ENCODE results near the gene PEX13. TPM values are rescaled to one million over a fixed set of nuclear protein-coding genes. Genes with fewer than 3 reads are reported as not detected.

Gene PEX13
- total and polyA plus RNA-seq, 5 experiments from 2014 or later = 7.6 to 27.4 (median 11.1) TPM

DNA sequence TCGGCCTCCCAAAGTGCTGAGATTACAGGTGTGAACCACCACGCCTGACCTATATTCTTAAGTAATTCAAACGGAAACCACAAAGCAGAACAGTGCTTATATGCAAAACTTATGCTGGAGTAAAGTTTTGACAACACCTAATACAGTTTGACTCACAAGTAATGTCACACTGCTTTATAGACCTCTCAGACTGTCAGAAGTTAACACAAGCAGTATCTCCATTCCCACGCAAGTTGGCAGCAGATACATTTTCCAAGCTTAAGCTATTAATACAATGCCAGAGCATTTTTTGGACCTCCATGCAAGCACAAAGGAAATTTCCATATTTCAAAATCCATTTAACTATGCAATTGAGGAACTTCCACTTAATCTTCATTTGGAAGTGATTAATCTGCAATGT lies 27.1 kb downstream of the PEX13 start:
- DNase-seq (no peak), ATAC-seq (no peak)
- peak overlapping the region in 6 of 10 donors; percentile 1 to 52 (median 9) for H3K27ac Mint-ChIP-seq
- H3K4me1 Mint-ChIP-seq = peaks cover 8 to 32% (median 19%) of the 10 kb centered on the region in 4 donors
- H3K4me3 Mint-ChIP-seq = no peak overlapping the region
- POLR2A ChIA-PET = no interaction called here
- peaks cover 0 to 61% (median 6%) of the 10 kb centered on the region in 3 donors for H3K36me3 Mint-ChIP-seq
- H3K9me3 Mint-ChIP-seq = no peaks in the 10 kb centered on the region
- no peaks in the 10 kb centered on the region for H3K27me3 Mint-ChIP-seq

DNA sequence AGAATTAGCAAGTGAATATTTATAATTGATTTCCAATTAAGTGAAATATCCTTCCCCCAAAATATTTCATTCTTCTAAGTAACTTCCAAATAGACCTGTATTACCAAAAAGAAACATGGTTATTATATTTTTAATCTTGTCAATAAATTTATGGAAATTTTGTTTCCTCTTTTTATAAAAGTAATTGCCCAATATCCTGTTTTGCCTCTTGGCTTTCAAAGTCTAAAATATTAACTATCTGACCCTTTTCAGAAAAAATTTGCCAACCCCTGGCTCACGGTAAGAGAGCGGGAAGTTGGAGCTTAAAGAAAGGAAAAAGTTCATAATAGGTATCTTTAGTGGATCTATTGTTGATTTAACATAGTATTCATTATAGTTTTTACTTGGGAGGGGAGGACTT lies 27.7 kb downstream of the PEX13 start:
- Mint-ChIP-seq H3K4me1 (peaks cover 8 to 26% (median 17%) of the 10 kb centered on the region in 4 donors), H3K27ac (peak overlapping the region in 1 of 10 donors; percentile 4), H3K27me3 (no peaks in the 10 kb centered on the region), H3K36me3 (peaks cover 0 to 66% (median 6%) of the 10 kb centered on the region in 3 donors), H3K9me3 (no peaks in the 10 kb centered on the region), H3K4me3 (no peak overlapping the region)
- POLR2A ChIA-PET = no interaction called here
- DNase-seq = no peak
- no peak for ATAC-seq

DNA sequence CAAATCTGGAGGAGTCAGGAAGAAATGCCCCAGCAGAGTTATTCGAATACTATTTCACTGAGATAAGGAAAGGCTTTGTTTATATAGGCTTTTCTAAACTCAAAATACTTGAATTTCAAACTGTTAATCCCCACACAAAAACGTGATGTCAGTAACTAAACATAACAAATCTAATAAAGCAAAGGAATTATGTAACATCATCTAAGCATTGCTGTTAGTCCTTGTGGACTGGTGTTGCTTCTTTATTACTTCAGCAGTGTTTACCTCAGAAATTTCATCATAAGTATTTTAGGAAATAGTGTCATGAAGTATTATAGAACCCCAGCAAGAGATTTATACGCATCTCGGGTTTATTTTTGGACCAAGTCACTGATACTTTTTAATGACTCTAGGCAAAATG lies 28.5 kb downstream of the PEX13 start:
- Mint-ChIP-seq H3K27me3 (no peaks in the 10 kb centered on the region), H3K27ac (peak overlapping the region in 1 of 10 donors; percentile 15), H3K9me3 (no peaks in the 10 kb centered on the region), H3K36me3 (peaks cover 0 to 72% (median 8%) of the 10 kb centered on the region in 3 donors), H3K4me1 (peaks cover 8 to 23% (median 13%) of the 10 kb centered on the region in 4 donors), H3K4me3 (no peak overlapping the region)
- POLR2A ChIA-PET = no interaction called here
- DNase-seq (no peak), ATAC-seq (no peak)

DNA sequence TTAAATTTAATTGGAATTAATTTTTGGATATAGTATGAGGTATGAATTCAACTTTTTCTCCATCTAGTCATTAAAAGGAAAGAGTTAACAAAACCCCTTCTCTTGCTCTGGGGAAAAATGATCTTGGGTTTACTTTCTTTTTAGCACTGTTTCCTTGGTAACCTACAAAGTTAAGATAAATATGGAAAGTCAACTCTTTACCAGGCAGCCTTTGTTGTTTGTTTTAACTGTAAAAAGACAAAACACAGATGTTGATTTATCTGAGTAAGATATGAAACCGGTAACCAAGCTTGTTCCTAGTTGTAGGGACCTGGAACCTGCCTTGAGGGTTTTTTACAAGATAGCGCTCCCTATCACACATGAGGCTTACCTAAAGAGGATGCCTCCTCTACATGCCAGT lies 38.0 kb downstream of the PEX13 start:
- no peak overlapping the region for H3K4me3 Mint-ChIP-seq
- POLR2A ChIA-PET = no interaction called here
- no peaks in the 10 kb centered on the region for H3K4me1 Mint-ChIP-seq
- ATAC-seq (no peak), DNase-seq (peak in 1 of 10 donors; percentile 4)
- H3K36me3 Mint-ChIP-seq = peaks cover 0 to 40% (median 17%) of the 10 kb centered on the region in 3 donors
- peak overlapping the region in 2 of 10 donors; percentile 17 to 53 for H3K27ac Mint-ChIP-seq
- no peaks in the 10 kb centered on the region for H3K9me3 Mint-ChIP-seq
- H3K27me3 Mint-ChIP-seq = no peaks in the 10 kb centered on the region

DNA sequence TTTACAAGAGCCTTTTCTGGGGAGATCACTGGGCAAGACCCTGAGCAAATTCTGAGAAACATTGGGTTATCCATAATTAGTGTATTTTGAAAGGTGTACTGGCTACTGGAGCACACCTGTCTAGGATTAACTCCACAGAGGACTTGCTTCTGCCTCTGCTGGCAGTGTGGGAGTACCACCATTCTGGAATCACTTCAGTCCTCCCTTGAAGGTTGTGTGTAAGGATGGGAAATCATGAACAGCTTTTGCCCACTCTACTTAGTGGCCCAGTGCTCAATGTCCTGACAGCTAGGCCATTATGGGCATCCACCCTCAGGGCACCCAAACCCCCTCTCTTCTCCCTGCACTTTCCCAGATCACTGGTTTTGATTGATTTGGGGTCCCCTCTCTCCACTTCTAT lies 40.0 kb downstream of the PEX13 start:
- H3K27ac Mint-ChIP-seq = peak overlapping the region in 1 of 10 donors; percentile 7
- no peaks in the 10 kb centered on the region for H3K4me1 Mint-ChIP-seq
- no peak for DNase-seq
- peaks cover 0 to 28% (median 13%) of the 10 kb centered on the region in 3 donors for H3K36me3 Mint-ChIP-seq
- no peaks in the 10 kb centered on the region for H3K27me3 Mint-ChIP-seq
- H3K4me3 Mint-ChIP-seq = peak overlapping the region in 1 of 10 donors; percentile 25
- POLR2A ChIA-PET = no interaction called here
- H3K9me3 Mint-ChIP-seq = no peaks in the 10 kb centered on the region
- ATAC-seq = no peak

DNA sequence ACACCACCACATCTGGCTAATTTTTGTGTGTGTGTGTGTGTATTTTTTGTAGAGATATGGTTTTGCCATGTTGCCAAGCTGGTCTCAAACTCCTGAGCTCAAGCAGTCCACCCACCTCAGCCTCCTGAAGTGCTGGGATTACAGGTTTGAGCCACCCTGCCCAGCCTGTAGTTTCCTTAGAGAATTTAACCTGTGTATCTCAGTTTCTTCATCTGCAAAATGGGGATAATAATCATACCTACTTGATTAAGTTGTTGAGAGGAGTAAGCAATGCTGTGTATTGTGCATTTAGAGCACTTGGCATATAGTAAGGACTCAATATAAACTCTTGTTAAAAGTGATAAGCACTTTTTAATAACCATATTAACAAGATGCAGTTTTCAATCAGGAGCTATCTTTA lies 41.9 kb downstream of the PEX13 start:
- Mint-ChIP-seq H3K27me3 (no peaks in the 10 kb centered on the region), H3K36me3 (peaks cover 0 to 17% (median 10%) of the 10 kb centered on the region in 3 donors), H3K27ac (no peak overlapping the region), H3K4me3 (no peak overlapping the region), H3K4me1 (no peaks in the 10 kb centered on the region), H3K9me3 (no peaks in the 10 kb centered on the region)
- POLR2A ChIA-PET = no interaction called here
- ATAC-seq = no peak
- DNase-seq = no peak

DNA sequence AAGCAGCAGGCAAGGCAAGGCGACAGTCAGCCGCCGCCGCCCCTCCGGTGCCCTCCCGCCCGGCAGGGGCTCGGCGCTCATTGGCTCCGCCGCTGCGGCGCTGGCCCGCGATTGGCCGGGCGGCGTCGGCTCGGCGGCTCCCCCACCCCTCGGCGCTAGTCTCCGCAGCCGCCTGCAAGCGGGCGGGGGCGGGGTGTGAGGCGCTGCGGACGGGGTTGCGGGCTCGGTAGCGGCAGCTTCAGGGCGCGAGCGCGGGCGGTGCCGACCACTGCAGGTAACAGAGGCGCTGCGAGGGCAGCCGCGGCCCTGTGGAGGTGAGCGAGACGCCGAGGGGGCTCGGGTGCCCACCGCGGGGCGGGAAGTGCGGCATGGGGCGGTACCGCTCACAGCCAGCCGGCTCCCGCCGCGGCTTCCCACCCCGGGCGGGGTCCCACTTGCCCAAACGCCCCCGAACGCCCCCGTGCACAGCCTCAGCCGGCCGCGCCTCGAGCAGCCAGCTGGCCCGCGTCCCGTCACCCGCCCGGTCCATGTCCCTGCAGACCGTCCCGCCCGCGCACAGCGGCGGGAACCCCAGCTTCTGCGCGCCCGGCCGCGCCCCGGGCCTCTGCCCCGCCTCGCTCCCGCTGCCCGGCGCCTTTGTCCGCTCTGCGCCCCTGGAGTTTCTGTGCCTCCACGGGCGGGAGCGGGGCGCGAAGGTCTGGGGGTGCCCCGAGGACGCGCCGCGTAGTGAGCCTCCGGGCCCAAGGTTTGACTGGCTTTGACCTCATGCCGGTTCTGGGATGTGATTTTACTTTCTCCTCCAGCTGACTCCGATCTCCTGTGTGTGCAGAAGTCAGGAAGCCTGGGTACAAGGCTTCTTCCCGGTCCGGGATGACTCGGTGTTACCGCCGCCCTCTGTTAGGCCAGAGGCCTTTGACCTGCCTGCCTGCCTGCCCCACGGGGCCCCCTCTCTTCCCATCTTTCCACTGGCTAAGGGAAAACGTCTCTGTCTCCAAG lies 48.5 kb downstream of the PEX13 start, which contains the start of gene SANBR:
SANBR (plus strand) TSS at position 158 of the 996 bp plus-strand sequence. CDS start 4,480 bp downstream, outside the sequence.
- H3K9me3 Mint-ChIP-seq = no peaks in the 10 kb centered on the region
- ATAC-seq (peak; percentile 96 to 98), DNase-seq (peak; percentile 72 to 87 (median 83))
- POLR2A ChIA-PET = interaction anchor here (0.7 kb wide), 1 partner anchor 79 kb away, joined by 5 read pairs; no protein-coding TSS in a partner anchor
- H3K27ac Mint-ChIP-seq = peak within 1 kb of the TSS in 9 of 10 donors; percentile 27 to 93 (median 85)
- H3K4me1 Mint-ChIP-seq = peaks cover 4 to 11% (median 7%) of the 10 kb centered on the region in 4 donors
- H3K4me3 Mint-ChIP-seq = peak within 1 kb of the TSS; percentile 79 to 98 (median 96)
- H3K36me3 Mint-ChIP-seq = no peaks in the 10 kb centered on the region
- H3K27me3 Mint-ChIP-seq = no peaks in the 10 kb centered on the region

DNA sequence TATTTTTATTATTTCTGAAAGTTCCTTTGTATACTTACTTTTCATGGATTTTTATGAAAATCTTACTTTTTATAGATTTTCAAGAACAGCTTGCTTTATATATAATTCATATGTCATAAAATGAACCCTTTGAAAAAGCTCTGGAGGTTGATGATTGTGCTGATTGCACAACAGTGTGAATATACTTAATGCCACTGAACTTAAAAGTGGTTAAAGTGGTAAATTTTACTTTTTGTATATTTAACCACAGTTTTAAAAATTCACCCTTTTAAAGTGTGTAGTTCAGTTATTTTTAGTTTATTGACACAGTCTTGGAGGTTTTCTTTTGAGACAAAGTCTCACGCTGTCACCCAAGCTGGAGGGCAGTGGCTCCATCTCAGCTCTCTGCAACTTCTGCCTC lies 56.6 kb downstream of the PEX13 start:
- H3K36me3 Mint-ChIP-seq = peaks cover 0 to 3% (median 0%) of the 10 kb centered on the region in 3 donors
- ATAC-seq = no peak
- POLR2A ChIA-PET = no interaction called here
- no peak overlapping the region for H3K4me3 Mint-ChIP-seq
- H3K4me1 Mint-ChIP-seq = no peaks in the 10 kb centered on the region
- DNase-seq = no peak
- H3K9me3 Mint-ChIP-seq = no peaks in the 10 kb centered on the region
- H3K27me3 Mint-ChIP-seq = no peaks in the 10 kb centered on the region
- no peak overlapping the region for H3K27ac Mint-ChIP-seq

DNA sequence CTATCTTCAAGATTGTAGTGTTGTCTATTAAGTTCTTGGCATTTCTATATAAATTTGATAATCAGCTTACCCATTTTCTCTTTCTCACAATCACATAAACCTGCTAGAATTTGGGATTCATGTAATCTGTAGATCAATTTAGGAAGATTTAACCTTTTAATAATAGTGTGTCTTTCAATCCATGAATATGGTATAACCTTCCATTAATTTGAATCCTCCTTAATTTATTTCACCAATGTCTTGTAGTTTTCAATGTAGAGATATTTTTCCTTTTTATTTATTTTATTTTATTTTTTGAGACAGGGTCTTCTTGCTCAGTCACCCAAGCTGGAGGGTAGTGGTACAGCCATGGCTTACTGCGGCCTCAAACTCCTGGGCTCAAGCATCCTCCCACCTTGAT lies 68.4 kb downstream of the PEX13 start:
- no peak overlapping the region for H3K27ac Mint-ChIP-seq
- H3K36me3 Mint-ChIP-seq = peaks cover 0 to 2% (median 0%) of the 10 kb centered on the region in 3 donors
- ATAC-seq (no peak), DNase-seq (no peak)
- H3K4me1 Mint-ChIP-seq = peaks cover 0 to 3% (median 0%) of the 10 kb centered on the region in 4 donors
- POLR2A ChIA-PET = no interaction called here
- H3K27me3 Mint-ChIP-seq = no peaks in the 10 kb centered on the region
- no peaks in the 10 kb centered on the region for H3K9me3 Mint-ChIP-seq
- no peak overlapping the region for H3K4me3 Mint-ChIP-seq

DNA sequence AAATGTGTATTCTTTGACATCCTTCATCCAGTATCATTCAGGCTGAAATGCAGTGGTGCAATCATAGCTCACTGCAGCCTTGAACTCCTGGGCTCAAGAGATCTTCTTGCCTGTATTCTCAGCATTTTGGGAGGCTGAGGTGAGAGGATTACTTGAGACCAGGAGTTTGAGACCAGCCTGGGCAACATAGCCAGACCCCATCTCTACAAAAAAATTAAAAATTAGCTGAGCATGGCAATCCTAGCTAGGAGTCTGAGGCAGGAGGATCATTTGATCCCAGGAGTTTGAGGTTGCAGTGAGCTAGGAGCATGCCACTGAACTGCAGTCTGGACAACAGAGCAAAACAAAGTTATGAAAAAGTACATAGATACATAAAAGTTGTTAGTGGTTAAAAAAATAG lies 72.3 kb downstream of the PEX13 start:
- ATAC-seq = no peak
- no peak overlapping the region for H3K27ac Mint-ChIP-seq
- no peaks in the 10 kb centered on the region for H3K27me3 Mint-ChIP-seq
- no peaks in the 10 kb centered on the region for H3K4me1 Mint-ChIP-seq
- no peak for DNase-seq
- H3K4me3 Mint-ChIP-seq = no peak overlapping the region
- no peaks in the 10 kb centered on the region for H3K9me3 Mint-ChIP-seq
- peaks cover 0 to 2% (median 0%) of the 10 kb centered on the region in 3 donors for H3K36me3 Mint-ChIP-seq
- POLR2A ChIA-PET = no interaction called here

DNA sequence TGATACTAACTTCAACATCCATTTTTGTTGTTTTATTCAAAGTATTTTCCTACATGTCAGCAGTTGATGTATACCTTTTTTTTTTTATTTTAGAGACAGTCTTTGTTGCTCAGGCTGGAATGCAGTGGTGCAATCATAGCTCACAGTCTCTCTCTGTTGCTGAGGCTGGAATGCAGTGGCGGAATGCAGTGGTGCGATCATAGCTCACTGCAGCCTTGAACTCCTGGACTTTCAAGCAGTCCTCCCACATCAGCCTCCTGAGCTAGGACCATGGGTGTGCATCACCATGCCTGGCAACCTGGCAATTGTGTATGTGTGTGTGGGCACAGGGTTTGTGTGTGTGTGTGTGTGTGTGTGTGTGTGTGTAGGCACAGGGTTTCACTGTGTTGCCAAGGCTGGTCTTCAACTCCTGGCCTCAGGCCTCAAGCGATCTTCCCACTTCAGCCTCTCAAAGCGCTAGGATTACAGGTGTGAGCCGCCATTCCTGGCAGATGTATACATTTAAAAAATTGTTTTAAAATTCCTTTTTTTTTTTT lies 72.9 kb downstream of the PEX13 start:
- no peaks in the 10 kb centered on the region for H3K4me1 Mint-ChIP-seq
- no peaks in the 10 kb centered on the region for H3K9me3 Mint-ChIP-seq
- no peaks in the 10 kb centered on the region for H3K27me3 Mint-ChIP-seq
- no peak overlapping the region for H3K4me3 Mint-ChIP-seq
- H3K36me3 Mint-ChIP-seq = peaks cover 0 to 2% (median 0%) of the 10 kb centered on the region in 3 donors
- H3K27ac Mint-ChIP-seq = no peak overlapping the region
- POLR2A ChIA-PET = no interaction called here
- ATAC-seq = no peak
- DNase-seq = no peak

DNA sequence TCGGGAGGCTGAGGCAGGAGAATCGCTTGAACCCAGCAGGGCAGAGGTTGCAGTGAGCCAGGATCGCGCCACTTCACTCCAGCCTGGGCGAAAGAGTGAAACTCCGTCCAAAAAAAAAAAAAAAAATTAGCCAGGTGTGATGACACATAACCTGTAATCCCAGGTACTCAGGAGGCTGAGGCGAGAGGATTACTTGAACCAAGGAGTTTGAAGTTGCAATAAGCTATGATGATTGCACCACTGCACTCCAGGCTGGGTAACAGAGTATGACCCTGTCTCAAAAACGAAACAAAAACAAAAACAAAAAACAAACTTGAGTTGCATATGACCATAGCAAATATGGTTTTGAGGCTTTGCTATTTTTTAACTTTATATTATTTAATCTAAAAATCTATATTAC lies 74.0 kb downstream of the PEX13 start:
- Mint-ChIP-seq H3K4me3 (no peak overlapping the region), H3K27ac (no peak overlapping the region), H3K9me3 (no peaks in the 10 kb centered on the region), H3K27me3 (peaks cover 0 to 4% (median 0%) of the 10 kb centered on the region in 5 donors), H3K4me1 (peaks cover 0 to 5% (median 0%) of the 10 kb centered on the region in 4 donors), H3K36me3 (peaks cover 0 to 2% (median 0%) of the 10 kb centered on the region in 3 donors)
- DNase-seq (no peak), ATAC-seq (no peak)
- POLR2A ChIA-PET = no interaction called here

DNA sequence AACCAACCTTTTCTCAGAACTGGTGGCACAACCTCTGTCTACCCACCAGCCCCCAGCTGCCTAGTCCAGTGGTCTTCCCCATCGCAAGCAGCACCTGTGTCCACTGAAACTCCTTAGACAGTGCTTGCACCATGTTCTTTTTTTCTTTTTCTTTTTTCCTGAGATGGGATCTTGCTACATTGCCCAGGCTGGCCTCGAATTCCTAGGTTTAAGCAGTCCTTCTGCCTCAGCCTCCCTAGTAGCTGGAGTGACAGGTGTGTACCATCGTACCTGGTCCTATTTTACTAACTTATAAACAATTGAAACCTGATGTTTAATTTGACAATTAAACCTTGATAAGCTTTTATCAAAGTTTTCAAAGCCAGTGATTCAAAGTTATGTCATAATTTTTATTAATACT lies 78.9 kb downstream of the PEX13 start:
- Mint-ChIP-seq H3K27ac (peak overlapping the region in 1 of 10 donors; percentile 20), H3K36me3 (no peaks in the 10 kb centered on the region), H3K4me1 (peaks cover 0 to 5% (median 0%) of the 10 kb centered on the region in 4 donors), H3K27me3 (peaks cover 0 to 4% (median 0%) of the 10 kb centered on the region in 5 donors), H3K9me3 (no peaks in the 10 kb centered on the region), H3K4me3 (no peak overlapping the region)
- DNase-seq = no peak
- ATAC-seq = no peak
- POLR2A ChIA-PET = no interaction called here

All from naive thymus-derived CD8-positive, alpha-beta T cell (primary cell).